ENCODE results near the gene CCDC141. TPM values are rescaled to one million over a fixed set of nuclear protein-coding genes. Genes with fewer than 3 reads are reported as not detected.
A peak's percentile ranks its signal among the peaks of the same experiment; 100 is the strongest.

CCDC141 gene
- total and polyA plus RNA-seq, 7 experiments from 2014 or later, result 8.2 to 39.2 (median 34.4) TPM

GRCh38 chr2:178915423-178916173 is 134.3 kb downstream of the CCDC141 start:
- Mint-ChIP-seq H3K27ac (no peak overlapping the region), H3K27me3 (no peaks in the 10 kb centered on the region), H3K9me3 (no peaks in the 10 kb centered on the region), H3K4me3 (no peak overlapping the region), H3K4me1 (peaks cover 0 to 17% (median 4%) of the 10 kb centered on the region in 7 donors), H3K36me3 (peaks cover 3 to 38% (median 15%) of the 10 kb centered on the region in 5 donors)
- no peak for DNase-seq
- peaks cover 0 to 4% (median 0%) of the 10 kb centered on the region in 3 experiments for H3K36me3 ChIP-seq (ENCODE audit: control insufficient read depth in 2 of 3, insufficient read depth in 3 of 3, low read length in 3 of 3)
- ChIA-PET POLR2A (interaction anchor here (0.8 kb wide), 1 partner anchor 135 kb away, joined by 3 read pairs; the partner anchor contains the start of gene CCDC141), CTCF (interaction anchor here (0.6 to 1.8 kb wide), 7 partner anchors 14 to 1167 kb away, joined by 4 to 7 read pairs (median 4); no protein-coding TSS in a partner anchor)
- H3K4me1 ChIP-seq (ENCODE audit: control insufficient read depth in 2 of 2, insufficient read depth in 2 of 2, low read length in 2 of 2), result no peaks in the 10 kb centered on the region
- intact Hi-C loops (cut with micrococcal nuclease), result loop anchor here (2.0 to 5.0 kb wide), 2 partner anchors 213 to 803 kb away; partner anchors contain the start of gene RBM45 (in 1 of the 2)
- ATAC-seq, result no peak
- no peak overlapping the region for H3K27ac ChIP-seq (ENCODE audit: low read depth, low read length)
- no peaks in the 10 kb centered on the region for H3K27me3 ChIP-seq (ENCODE audit: control insufficient read depth in 2 of 2, insufficient read depth in 2 of 2, low read length in 2 of 2)
- H3K9me3 ChIP-seq (ENCODE audit: control insufficient read depth in 2 of 3, low read length in 3 of 3), result no peaks in the 10 kb centered on the region
- no peak overlapping the region for H3K4me3 ChIP-seq (ENCODE audit: low read length)

- ATAC-seq, result peak; percentile 90
- Histone ChIP-seq H3K9me3 (ENCODE audit: control insufficient read depth in 2 of 3, low read length in 3 of 3) (no peaks in the 10 kb centered on the region), H3K4me1 (ENCODE audit: control insufficient read depth in 2 of 2, insufficient read depth in 2 of 2, low read length in 2 of 2) (no peaks in the 10 kb centered on the region), H3K36me3 (ENCODE audit: control insufficient read depth in 2 of 3, insufficient read depth in 3 of 3, low read length in 3 of 3) (peaks cover 0 to 4% (median 0%) of the 10 kb centered on the region in 3 experiments), H3K27ac (ENCODE audit: low read depth, low read length) (no peak overlapping the region), H3K4me3 (ENCODE audit: low read length) (no peak overlapping the region), H3K27me3 (ENCODE audit: control insufficient read depth in 2 of 2, insufficient read depth in 2 of 2, low read length in 2 of 2) (no peaks in the 10 kb centered on the region)
- peak; percentile 32 to 67 (median 59) for DNase-seq
- H3K9me3 Mint-ChIP-seq, result no peaks in the 10 kb centered on the region
- no peaks in the 10 kb centered on the region for H3K27me3 Mint-ChIP-seq
- peaks cover 3 to 46% (median 14%) of the 10 kb centered on the region in 5 donors for H3K36me3 Mint-ChIP-seq
- H3K4me1 Mint-ChIP-seq, result peaks cover 0 to 17% (median 4%) of the 10 kb centered on the region in 7 donors
- no peak overlapping the region for H3K27ac Mint-ChIP-seq
- intact Hi-C loops (cut with micrococcal nuclease), result loop anchor here (1.0 to 2.0 kb wide), 5 partner anchors 23 to 215 kb away; no protein-coding TSS in a partner anchor
- ChIA-PET POLR2A (no interaction called here), CTCF (interaction anchor here (0.6 to 1.6 kb wide), 7 partner anchors 21 to 1166 kb away, joined by 3 to 5 read pairs (median 4); no protein-coding TSS in a partner anchor)
- H3K4me3 Mint-ChIP-seq, result no peak overlapping the region
Observed at GRCh38 chr2:178914259-178914849, 135.6 kb downstream of the CCDC141 start.

- intact Hi-C loops (cut with micrococcal nuclease), result no loop called here
- POLR2A ChIA-PET, result no interaction called here
- no peak overlapping the region for H3K27ac ChIP-seq (ENCODE audit: low read depth, low read length)
Observed at GRCh38 chr2:178913049-178913441, 136.9 kb downstream of the CCDC141 start.

GRCh38 chr2:178912416-178913048 is 137.4 kb downstream of the CCDC141 start:
- Mint-ChIP-seq H3K27ac (peak overlapping the region in 1 of 9 donors; percentile 9), H3K36me3 (peaks cover 0 to 28% (median 5%) of the 10 kb centered on the region in 5 donors), H3K27me3 (no peaks in the 10 kb centered on the region), H3K4me1 (peaks cover 0 to 17% (median 4%) of the 10 kb centered on the region in 7 donors), H3K4me3 (no peak overlapping the region), H3K9me3 (no peaks in the 10 kb centered on the region)
- ChIA-PET CTCF (interaction anchor here (0.6 to 1.0 kb wide), 2 partner anchors 115 to 117 kb away, joined by 3 read pairs; no protein-coding TSS in a partner anchor), POLR2A (no interaction called here)
- Histone ChIP-seq H3K36me3 (ENCODE audit: control insufficient read depth in 2 of 3, insufficient read depth in 3 of 3, low read length in 3 of 3) (peaks cover 0 to 2% (median 0%) of the 10 kb centered on the region in 3 experiments), H3K4me1 (ENCODE audit: control insufficient read depth in 2 of 2, insufficient read depth in 2 of 2, low read length in 2 of 2) (no peaks in the 10 kb centered on the region), H3K9me3 (ENCODE audit: control insufficient read depth in 2 of 3, low read length in 3 of 3) (no peaks in the 10 kb centered on the region), H3K27ac (ENCODE audit: low read depth, low read length) (no peak overlapping the region), H3K27me3 (ENCODE audit: control insufficient read depth in 2 of 2, insufficient read depth in 2 of 2, low read length in 2 of 2) (no peaks in the 10 kb centered on the region), H3K4me3 (ENCODE audit: low read length) (no peak overlapping the region)
- ATAC-seq (peak; percentile 56), DNase-seq (no peak)
- intact Hi-C loops (cut with micrococcal nuclease), result no loop called here

More at GRCh38 chr2:178913049-178913441, 136.9 kb downstream of the CCDC141 start:
- H3K4me1 ChIP-seq (ENCODE audit: control insufficient read depth in 2 of 2, insufficient read depth in 2 of 2, low read length in 2 of 2), result no peaks in the 10 kb centered on the region
- no peak for DNase-seq
- peaks cover 0 to 4% (median 0%) of the 10 kb centered on the region in 3 experiments for H3K36me3 ChIP-seq (ENCODE audit: control insufficient read depth in 2 of 3, insufficient read depth in 3 of 3, low read length in 3 of 3)
- no peaks in the 10 kb centered on the region for H3K27me3 ChIP-seq (ENCODE audit: control insufficient read depth in 2 of 2, insufficient read depth in 2 of 2, low read length in 2 of 2)
- H3K27ac Mint-ChIP-seq, result peak overlapping the region in 1 of 9 donors; percentile 9
- CTCF ChIA-PET, result interaction anchor here (0.6 to 1.4 kb wide), 4 partner anchors 106 to 216 kb away, joined by 3 to 5 read pairs (median 3); no protein-coding TSS in a partner anchor
- peaks cover 0 to 33% (median 6%) of the 10 kb centered on the region in 5 donors for H3K36me3 Mint-ChIP-seq
- no peak for ATAC-seq
- no peak overlapping the region for H3K4me3 Mint-ChIP-seq
- no peaks in the 10 kb centered on the region for H3K9me3 ChIP-seq (ENCODE audit: control insufficient read depth in 2 of 3, low read length in 3 of 3)
- H3K4me1 Mint-ChIP-seq, result peaks cover 0 to 17% (median 4%) of the 10 kb centered on the region in 7 donors
- no peaks in the 10 kb centered on the region for H3K9me3 Mint-ChIP-seq
- H3K27me3 Mint-ChIP-seq, result no peaks in the 10 kb centered on the region
- H3K4me3 ChIP-seq (ENCODE audit: low read length), result no peak overlapping the region

DNA sequence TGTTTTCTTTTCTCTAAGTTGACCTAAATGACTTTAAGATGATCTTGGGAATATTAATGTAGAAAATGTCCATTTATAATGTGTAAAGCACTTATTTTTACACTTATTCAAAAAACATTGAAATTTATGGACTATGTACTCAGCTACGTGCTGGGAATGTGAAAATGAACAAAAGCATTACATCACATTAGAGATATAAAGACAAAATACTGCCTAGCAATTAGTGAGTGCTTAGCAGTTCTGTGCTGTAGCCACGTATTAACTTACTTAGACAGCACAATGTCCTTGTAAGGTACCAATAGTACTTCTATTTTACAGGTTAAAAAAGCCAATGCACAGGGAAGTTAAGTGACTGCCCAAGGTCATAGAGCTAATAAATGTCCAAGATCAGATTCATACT is 138.9 kb downstream of the CCDC141 start:
- Mint-ChIP-seq H3K9me3 (no peaks in the 10 kb centered on the region), H3K4me1 (peaks cover 0 to 14% (median 4%) of the 10 kb centered on the region in 7 donors), H3K36me3 (peaks cover 0 to 40% (median 13%) of the 10 kb centered on the region in 5 donors), H3K27me3 (no peaks in the 10 kb centered on the region), H3K27ac (no peak overlapping the region), H3K4me3 (no peak overlapping the region)
- Histone ChIP-seq H3K36me3 (ENCODE audit: control insufficient read depth in 2 of 3, insufficient read depth in 3 of 3, low read length in 3 of 3) (peaks cover 0 to 4% (median 0%) of the 10 kb centered on the region in 3 experiments), H3K4me1 (ENCODE audit: control insufficient read depth in 2 of 2, insufficient read depth in 2 of 2, low read length in 2 of 2) (no peaks in the 10 kb centered on the region), H3K4me3 (ENCODE audit: low read length) (no peak overlapping the region), H3K9me3 (ENCODE audit: control insufficient read depth in 2 of 3, low read length in 3 of 3) (no peaks in the 10 kb centered on the region), H3K27me3 (ENCODE audit: control insufficient read depth in 2 of 2, insufficient read depth in 2 of 2, low read length in 2 of 2) (no peaks in the 10 kb centered on the region), H3K27ac (ENCODE audit: low read depth, low read length) (no peak overlapping the region)
- DNase-seq, result no peak
- intact Hi-C loops (cut with micrococcal nuclease), result no loop called here
- ChIA-PET POLR2A (no interaction called here), CTCF (interaction anchor here (0.9 to 1.0 kb wide), 2 partner anchors 10 to 218 kb away, joined by 3 read pairs; no protein-coding TSS in a partner anchor)
- ATAC-seq, result no peak

- no peaks in the 10 kb centered on the region for H3K27me3 ChIP-seq (ENCODE audit: control insufficient read depth in 2 of 2, insufficient read depth in 2 of 2, low read length in 2 of 2)
- H3K27ac ChIP-seq (ENCODE audit: low read depth, low read length), result no peak overlapping the region
- Mint-ChIP-seq H3K9me3 (no peaks in the 10 kb centered on the region), H3K4me1 (peaks cover 0 to 14% (median 4%) of the 10 kb centered on the region in 7 donors), H3K36me3 (peaks cover 0 to 42% (median 21%) of the 10 kb centered on the region in 5 donors), H3K27me3 (no peaks in the 10 kb centered on the region), H3K4me3 (no peak overlapping the region), H3K27ac (no peak overlapping the region)
- no peaks in the 10 kb centered on the region for H3K9me3 ChIP-seq (ENCODE audit: control insufficient read depth in 2 of 3, low read length in 3 of 3)
- H3K36me3 ChIP-seq (ENCODE audit: control insufficient read depth in 2 of 3, insufficient read depth in 3 of 3, low read length in 3 of 3), result peaks cover 0 to 6% (median under 1%) of the 10 kb centered on the region in 3 experiments
- H3K4me1 ChIP-seq (ENCODE audit: control insufficient read depth in 2 of 2, insufficient read depth in 2 of 2, low read length in 2 of 2), result no peaks in the 10 kb centered on the region
- intact Hi-C loops (cut with micrococcal nuclease), result no loop called here
- ChIA-PET CTCF (interaction anchor here (0.9 to 1.2 kb wide), 3 partner anchors 9 to 219 kb away, joined by 3 read pairs; no protein-coding TSS in a partner anchor), POLR2A (interaction anchor here (0.6 to 1.0 kb wide), 2 partner anchors 22 to 48 kb away, joined by 4 to 5 read pairs; no protein-coding TSS in a partner anchor)
- ATAC-seq (no peak), DNase-seq (no peak)
- H3K4me3 ChIP-seq (ENCODE audit: low read length), result no peak overlapping the region
Observed at GRCh38 chr2:178910005-178910404, 139.9 kb downstream of the CCDC141 start.

All from naive thymus-derived CD4-positive, alpha-beta T cell (primary cell).